MM.1S (cell line): Measurements from ENCODE around the gene TENM4.

Experiments used
- DNase-seq: peaks from one replicate; pipeline ENCODE4 v3.0.0-alpha.2; 2015
- H2AFZ ChIP-seq: fragments of 300-600 bp; sonication (generic); 2 replicates; pipeline ENCODE4 v1.6.0; 2016; ENCODE audit warnings: antibody characterized with exemption, low read length
- H3F3A ChIP-seq: fragments of 300-600 bp; sonication (generic); 2 replicates; pipeline ENCODE4 v1.6.1; 2016; ENCODE audit warnings: mild to moderate bottlenecking, antibody characterized with exemption, low read length, moderate library complexity, mixed read lengths; ENCODE audit not compliant: insufficient read depth
- H3K27ac ChIP-seq: fragments of 300-600 bp; sonication (generic); 2 replicates; pipeline ENCODE4 v1.5.1; 2016; ENCODE audit warnings: mild to moderate bottlenecking, low read length
- H3K27me3 ChIP-seq: fragments of 300-600 bp; sonication (generic); replicated peaks from 2 replicates; pipeline ENCODE4 v1.6.0; 2016; ENCODE audit warnings: low read length; ENCODE audit not compliant: insufficient read depth
- H3K36me3 ChIP-seq: fragments of 300-600 bp; sonication (generic); replicated peaks from 2 replicates; pipeline ENCODE4 v1.6.1; 2016; ENCODE audit warnings: mild to moderate bottlenecking, low read length, mixed read lengths; ENCODE audit not compliant: insufficient read depth
- H3K4me1 ChIP-seq: fragments of 300-600 bp; sonication (generic); 2 replicates; pipeline ENCODE4 v1.6.1; 2016; ENCODE audit warnings: low read length, mixed read lengths
- H3K4me2 ChIP-seq: fragments of 300-600 bp; sonication (generic); 2 replicates; pipeline ENCODE4 v1.6.0; 2016; ENCODE audit warnings: low read depth, low read length
- H3K4me3 ChIP-seq: fragments of 300-600 bp; sonication (generic); 2 replicates; pipeline ENCODE4 v1.5.1; 2016; ENCODE audit warnings: low read length, mixed read lengths
- H3K79me2 ChIP-seq: fragments of 300-600 bp; sonication (generic); 2 replicates; pipeline ENCODE4 v1.6.1; 2016; ENCODE audit warnings: mixed run types, low read length, mixed read lengths
- H3K9ac ChIP-seq: fragments of 300-600 bp; sonication (generic); 2 replicates; pipeline ENCODE4 v1.6.1; 2016; ENCODE audit warnings: low read length, mixed read lengths
- H3K9me2 ChIP-seq: fragments of 300-600 bp; sonication (generic); replicated peaks from 2 replicates; pipeline ENCODE4 v1.6.1; 2016; ENCODE audit warnings: mild to moderate bottlenecking, low read length, mixed read lengths; ENCODE audit not compliant: insufficient read depth
- H3K9me3 ChIP-seq: fragments of 300-600 bp; sonication (generic); replicated peaks from 2 replicates; pipeline ENCODE4 v1.6.1; 2016; ENCODE audit warnings: mild to moderate bottlenecking, low read length, mixed read lengths; ENCODE audit not compliant: insufficient read depth
- H4K20me1 ChIP-seq: fragments of 300-600 bp; sonication (generic); 2 replicates; pipeline ENCODE4 v1.6.1; 2016; ENCODE audit warnings: mild to moderate bottlenecking, low read length, moderate library complexity, mixed read lengths; ENCODE audit not compliant: insufficient read depth
- CTCF ChIP-seq: fragments of 300-600 bp; sonication (generic); IDR thresholded peaks from 2 replicates; pipeline ENCODE4 v1.5.1; 2016; ENCODE audit warnings: antibody characterized with exemption, low read length, mixed read lengths
- EZH2 ChIP-seq: fragments of 300-600 bp; sonication (generic); optimal IDR thresholded peaks from 2 replicates; pipeline ENCODE3; 2017; ENCODE audit warnings: low read depth, mild to moderate bottlenecking, antibody characterized with exemption, low read length, mixed read lengths
- EZH2phosphoT487 ChIP-seq: fragments of 300-600 bp; sonication (generic); IDR thresholded peaks from 2 replicates; pipeline ENCODE4 v1.6.1; 2018; ENCODE audit warnings: antibody characterized with exemption, low read length

Gene TENM4

DNA sequence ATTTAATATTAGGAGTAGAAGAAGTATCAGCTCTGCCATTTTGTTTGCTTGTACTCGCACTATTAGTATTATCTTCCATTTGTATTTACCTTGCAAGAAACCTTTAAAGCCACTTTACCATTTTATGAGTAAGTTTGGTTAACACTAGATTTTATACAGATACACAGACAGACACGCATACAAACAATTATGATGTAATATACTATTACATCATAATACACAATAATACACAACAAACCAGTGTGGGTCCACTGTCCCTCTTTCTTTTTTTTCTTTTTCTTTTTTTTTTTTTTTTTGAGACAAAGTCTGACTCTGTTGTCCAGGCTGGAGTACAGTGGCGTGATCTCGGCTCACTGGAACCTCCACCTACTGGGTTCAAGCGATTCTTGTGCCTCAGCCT is 695.9 kb downstream of the TENM4 start:
- Histone ChIP-seq H3K36me3 (no peaks in the 10 kb centered on the region), H3K27ac (no peak overlapping the region), H4K20me1 (no peaks in the 10 kb centered on the region), H3K4me1 (no peaks in the 10 kb centered on the region), H3K9ac (no peak overlapping the region), H3K4me3 (no peak overlapping the region), H3K79me2 (no peaks in the 10 kb centered on the region), H3K27me3 (no peaks in the 10 kb centered on the region), H3F3A (no peaks in the 10 kb centered on the region), H3K4me2 (no peak overlapping the region), H2AFZ (no peak overlapping the region), H3K9me2 (no peaks in the 10 kb centered on the region), H3K9me3 (no peaks in the 10 kb centered on the region)
- TF ChIP-seq CTCF, result no peak
- no peak for DNase-seq

DNA sequence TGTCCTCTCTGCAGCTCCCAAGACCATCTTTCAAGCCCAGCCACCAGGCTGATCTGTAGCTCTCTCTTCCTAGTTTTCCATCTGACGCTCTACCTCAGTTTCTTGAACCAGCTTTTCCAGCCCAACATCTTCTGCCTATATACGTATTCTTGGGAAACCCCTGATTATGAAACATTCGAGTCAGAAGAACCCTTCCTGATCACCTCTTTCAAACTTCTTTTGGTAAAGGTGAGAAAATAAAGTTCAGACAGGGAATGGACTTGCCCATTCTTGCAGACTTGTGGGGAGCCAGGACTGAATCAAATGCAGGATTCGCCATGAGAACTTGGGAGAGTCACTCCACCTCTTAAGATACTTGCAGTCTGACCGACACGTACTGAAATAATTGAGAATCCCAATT is 696.6 kb downstream of the TENM4 start:
- H3K27ac ChIP-seq, result no peak overlapping the region
- H3K36me3 ChIP-seq, result no peaks in the 10 kb centered on the region
- H3K4me1 ChIP-seq, result no peaks in the 10 kb centered on the region
- H3K9ac ChIP-seq, result no peak overlapping the region
- no peak overlapping the region for H3K4me3 ChIP-seq
- H3K27me3 ChIP-seq, result no peaks in the 10 kb centered on the region
- no peak overlapping the region for H2AFZ ChIP-seq
- TF ChIP-seq EZH2phosphoT487, result no peak
- no peak for TF ChIP-seq EZH2
- TF ChIP-seq CTCF, result no peak
- H3F3A ChIP-seq, result no peaks in the 10 kb centered on the region
- no peaks in the 10 kb centered on the region for H3K79me2 ChIP-seq
- no peak for DNase-seq
- H3K9me2 ChIP-seq, result no peaks in the 10 kb centered on the region
- H3K4me2 ChIP-seq, result no peak overlapping the region
- no peaks in the 10 kb centered on the region for H4K20me1 ChIP-seq
- no peaks in the 10 kb centered on the region for H3K9me3 ChIP-seq

GRCh38 chr11:78742430-78742829 is 698.4 kb downstream of the TENM4 start:
- Histone ChIP-seq H3K27ac (no peak overlapping the region), H3K4me3 (no peak overlapping the region), H3K4me2 (no peak overlapping the region), H3K9ac (no peak overlapping the region), H3K27me3 (no peaks in the 10 kb centered on the region), H4K20me1 (no peaks in the 10 kb centered on the region), H3F3A (no peaks in the 10 kb centered on the region), H3K9me3 (no peaks in the 10 kb centered on the region), H3K79me2 (no peaks in the 10 kb centered on the region), H2AFZ (no peak overlapping the region), H3K9me2 (no peaks in the 10 kb centered on the region), H3K36me3 (no peaks in the 10 kb centered on the region), H3K4me1 (no peaks in the 10 kb centered on the region)
- no peak for DNase-seq
- TF ChIP-seq CTCF (no peak), EZH2phosphoT487 (no peak), EZH2 (no peak)

DNA sequence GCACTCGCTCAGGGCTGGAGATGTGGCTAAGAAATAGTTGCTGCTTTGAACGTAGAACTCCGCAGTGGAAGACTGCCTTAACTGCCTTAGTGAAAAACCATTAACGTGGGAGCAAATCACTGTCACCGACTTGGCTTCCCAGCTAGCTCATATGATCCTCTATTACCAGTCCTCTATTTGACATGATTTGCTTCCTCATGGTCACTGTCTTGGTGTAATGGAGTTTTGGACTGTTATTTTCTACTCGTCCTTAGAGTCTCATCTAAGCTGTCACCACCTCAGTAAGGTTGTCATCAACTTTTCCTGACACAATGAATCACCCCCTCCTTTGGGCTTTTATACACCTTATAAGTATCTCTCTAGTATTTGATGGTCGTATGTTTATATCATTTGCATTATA is 699.1 kb downstream of the TENM4 start:
- Histone ChIP-seq H3K27me3 (no peaks in the 10 kb centered on the region), H3K36me3 (no peaks in the 10 kb centered on the region), H3K9me2 (no peaks in the 10 kb centered on the region), H3K4me1 (no peaks in the 10 kb centered on the region), H3K79me2 (no peaks in the 10 kb centered on the region), H2AFZ (no peak overlapping the region), H3K9ac (no peak overlapping the region), H3K4me3 (no peak overlapping the region), H3F3A (no peaks in the 10 kb centered on the region), H3K4me2 (no peak overlapping the region), H4K20me1 (no peaks in the 10 kb centered on the region), H3K27ac (no peak overlapping the region), H3K9me3 (no peaks in the 10 kb centered on the region)
- TF ChIP-seq EZH2 (no peak), CTCF (no peak), EZH2phosphoT487 (no peak)
- DNase-seq, result no peak
